ENCODE measurements around the gene ETV1.

Gene ETV1

DNA sequence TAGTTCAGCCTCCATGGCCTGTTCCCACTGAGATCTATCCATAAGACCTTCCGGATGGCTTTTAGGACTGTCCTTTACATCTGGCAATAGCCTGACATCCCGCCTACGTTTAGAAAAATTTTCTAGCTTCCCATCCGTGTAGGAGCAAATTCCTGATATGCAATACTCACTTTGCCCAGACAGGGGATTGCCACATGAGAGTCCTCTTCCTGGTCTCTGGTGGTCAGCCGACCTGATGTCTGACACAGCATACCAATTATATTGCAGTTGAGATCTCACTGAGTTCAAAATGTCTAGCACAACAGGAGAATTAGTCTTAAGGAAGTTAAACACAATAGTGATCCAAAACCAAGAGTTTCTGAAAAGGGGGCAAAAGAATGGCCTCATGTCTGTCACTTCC, 9.4 kb upstream of the ETV1 start:
- Histone ChIP-seq H3F3A (ENCODE audit: low read depth) (no peaks in the 10 kb centered on the region), H3K9me3 (ENCODE audit: insufficient read depth, low read depth, low read length) (no peaks in the 10 kb centered on the region), H3K4me3 (ENCODE audit: low read length, poor library complexity, severe bottlenecking) (no peak overlapping the region), H3K27me3 (ENCODE audit: insufficient read depth, low read length, poor library complexity, severe bottlenecking) (no peaks in the 10 kb centered on the region), H4K20me1 (ENCODE audit: insufficient read depth, low read length, poor library complexity, severe bottlenecking) (no peaks in the 10 kb centered on the region), H3K9me2 (replicated peaks; ENCODE audit: low read depth, low read length) (no peaks in the 10 kb centered on the region), H3K9ac (ENCODE audit: low read depth, low read length, poor library complexity, severe bottlenecking) (no peak overlapping the region), H3K4me1 (ENCODE audit: insufficient read depth, low read length, poor library complexity, severe bottlenecking) (no peaks in the 10 kb centered on the region), H3K4me2 (ENCODE audit: low read depth, low read length, poor library complexity, severe bottlenecking) (no peak overlapping the region), H3K36me3 (ENCODE audit: insufficient read depth, low read length) (no peaks in the 10 kb centered on the region), H3K79me2 (ENCODE audit: insufficient read depth, low read length) (no peaks in the 10 kb centered on the region), H2AFZ (ENCODE audit: low read length) (no peak overlapping the region)
- TF ChIP-seq EZH2phosphoT487 (IDR thresholded peaks at IDR 0.05; ENCODE audit: borderline replicate concordance): no peak
- TF ChIP-seq, protein P1, sequence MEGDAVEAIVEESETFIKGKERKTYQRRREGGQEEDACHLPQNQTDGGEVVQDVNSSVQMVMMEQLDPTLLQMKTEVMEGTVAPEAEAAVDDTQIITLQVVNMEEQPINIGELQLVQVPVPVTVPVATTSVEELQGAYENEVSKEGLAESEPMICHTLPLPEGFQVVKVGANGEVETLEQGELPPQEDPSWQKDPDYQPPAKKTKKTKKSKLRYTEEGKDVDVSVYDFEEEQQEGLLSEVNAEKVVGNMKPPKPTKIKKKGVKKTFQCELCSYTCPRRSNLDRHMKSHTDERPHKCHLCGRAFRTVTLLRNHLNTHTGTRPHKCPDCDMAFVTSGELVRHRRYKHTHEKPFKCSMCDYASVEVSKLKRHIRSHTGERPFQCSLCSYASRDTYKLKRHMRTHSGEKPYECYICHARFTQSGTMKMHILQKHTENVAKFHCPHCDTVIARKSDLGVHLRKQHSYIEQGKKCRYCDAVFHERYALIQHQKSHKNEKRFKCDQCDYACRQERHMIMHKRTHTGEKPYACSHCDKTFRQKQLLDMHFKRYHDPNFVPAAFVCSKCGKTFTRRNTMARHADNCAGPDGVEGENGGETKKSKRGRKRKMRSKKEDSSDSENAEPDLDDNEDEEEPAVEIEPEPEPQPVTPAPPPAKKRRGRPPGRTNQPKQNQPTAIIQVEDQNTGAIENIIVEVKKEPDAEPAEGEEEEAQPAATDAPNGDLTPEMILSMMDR (conservative IDR thresholded peaks at IDR 0.05; ENCODE audit: low read length): no peak

DNA sequence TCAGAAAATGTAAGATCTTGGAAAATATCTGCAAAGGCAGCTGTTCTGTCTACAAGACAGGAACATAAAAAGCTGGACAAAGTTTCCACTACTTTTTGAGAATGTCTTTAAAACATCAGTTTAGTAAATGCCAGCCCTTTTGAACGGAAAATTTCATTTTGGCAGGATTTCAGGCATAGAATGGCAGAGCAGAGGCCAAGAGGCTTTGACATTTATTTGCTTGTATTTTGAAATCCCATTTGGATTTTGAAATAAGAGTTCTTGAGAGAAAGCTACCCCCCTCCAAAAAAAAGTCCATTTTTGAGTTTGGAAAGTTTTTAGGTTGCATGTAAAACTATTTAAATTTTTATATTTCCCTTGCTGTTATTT, 3.1 kb upstream of the ETV1 start:
- Histone ChIP-seq H3K4me2 (ENCODE audit: low read depth, low read length, poor library complexity, severe bottlenecking) (no peak overlapping the region), H2AFZ (ENCODE audit: low read length) (no peak overlapping the region), H3K9ac (ENCODE audit: low read depth, low read length, poor library complexity, severe bottlenecking) (no peak overlapping the region)

DNA sequence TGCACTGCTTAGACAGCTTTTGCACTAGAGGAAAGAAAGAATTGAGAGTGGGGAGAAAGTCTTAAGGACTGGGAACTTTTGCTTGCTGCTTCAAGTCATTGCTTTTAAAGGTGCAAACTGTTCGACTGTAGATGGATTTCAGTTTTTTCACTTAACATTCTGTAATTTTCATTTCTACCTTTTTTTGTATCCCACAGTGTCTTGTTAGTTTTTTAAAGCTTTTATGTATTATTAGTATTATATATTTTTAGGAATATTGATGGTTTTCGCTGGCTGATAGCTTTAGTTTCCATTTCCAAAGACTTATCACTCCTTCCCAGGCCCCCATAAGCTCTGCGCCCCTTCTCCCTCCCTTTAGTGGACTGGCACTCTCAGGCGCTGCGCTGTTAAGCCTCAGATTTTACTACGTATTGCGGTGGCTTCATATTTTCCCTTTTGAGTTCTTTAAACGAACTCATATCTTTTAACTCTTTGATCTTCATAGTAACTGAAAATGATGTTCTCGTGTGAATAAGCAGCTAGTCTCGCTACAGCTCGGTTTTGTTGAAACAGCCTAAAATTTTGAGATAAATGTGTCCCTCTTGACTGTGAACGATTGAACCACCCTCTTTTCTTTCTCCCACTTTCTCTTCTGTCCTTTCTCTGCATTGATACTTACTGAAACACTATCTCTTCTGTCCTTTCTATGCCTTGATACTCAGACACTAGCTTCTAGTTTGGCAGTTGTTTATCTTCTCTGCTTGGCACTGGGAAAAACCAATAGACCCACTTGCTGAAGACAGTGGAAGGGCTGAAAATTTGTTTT, 2.5 kb upstream of the ETV1 start:
- Histone ChIP-seq H3K4me1 (ENCODE audit: insufficient read depth, low read length, poor library complexity, severe bottlenecking) (no peaks in the 10 kb centered on the region), H4K20me1 (ENCODE audit: insufficient read depth, low read length, poor library complexity, severe bottlenecking) (no peaks in the 10 kb centered on the region), H3K9me3 (ENCODE audit: insufficient read depth, low read depth, low read length) (no peaks in the 10 kb centered on the region), H3K4me3 (ENCODE audit: low read length, poor library complexity, severe bottlenecking) (no peak overlapping the region), H3K9me2 (replicated peaks; ENCODE audit: low read depth, low read length) (no peaks in the 10 kb centered on the region), H2AFZ (ENCODE audit: low read length) (no peak overlapping the region), H3K4me2 (ENCODE audit: low read depth, low read length, poor library complexity, severe bottlenecking) (no peak overlapping the region), H3K27me3 (ENCODE audit: insufficient read depth, low read length, poor library complexity, severe bottlenecking) (no peaks in the 10 kb centered on the region), H3K36me3 (ENCODE audit: insufficient read depth, low read length) (no peaks in the 10 kb centered on the region), H3F3A (ENCODE audit: low read depth) (no peaks in the 10 kb centered on the region), H3K79me2 (ENCODE audit: insufficient read depth, low read length) (no peaks in the 10 kb centered on the region), H3K9ac (ENCODE audit: low read depth, low read length, poor library complexity, severe bottlenecking) (no peak overlapping the region)
- no peak for TF ChIP-seq EZH2phosphoT487 (IDR thresholded peaks at IDR 0.05; ENCODE audit: borderline replicate concordance)
- TF ChIP-seq, protein P1 (conservative IDR thresholded peaks at IDR 0.05; ENCODE audit: low read length): no peak

More for the DNA sequence above, 3.1 kb upstream of the ETV1 start:
- Histone ChIP-seq H3K9me2 (replicated peaks; ENCODE audit: low read depth, low read length) (no peaks in the 10 kb centered on the region), H3K79me2 (ENCODE audit: insufficient read depth, low read length) (no peaks in the 10 kb centered on the region), H3K4me3 (ENCODE audit: low read length, poor library complexity, severe bottlenecking) (no peak overlapping the region), H3K4me1 (ENCODE audit: insufficient read depth, low read length, poor library complexity, severe bottlenecking) (no peaks in the 10 kb centered on the region), H3F3A (ENCODE audit: low read depth) (no peaks in the 10 kb centered on the region), H3K36me3 (ENCODE audit: insufficient read depth, low read length) (no peaks in the 10 kb centered on the region), H4K20me1 (ENCODE audit: insufficient read depth, low read length, poor library complexity, severe bottlenecking) (no peaks in the 10 kb centered on the region), H3K27me3 (ENCODE audit: insufficient read depth, low read length, poor library complexity, severe bottlenecking) (no peaks in the 10 kb centered on the region), H3K9me3 (ENCODE audit: insufficient read depth, low read depth, low read length) (no peaks in the 10 kb centered on the region)
- no peak for TF ChIP-seq EZH2phosphoT487 (IDR thresholded peaks at IDR 0.05; ENCODE audit: borderline replicate concordance)
- TF ChIP-seq, protein P1 (conservative IDR thresholded peaks at IDR 0.05; ENCODE audit: low read length): no peak
